CD14-positive monocyte (primary cell): ENCODE results near the gene STARD7. TPM values are rescaled to one million over a fixed set of nuclear protein-coding genes. Genes with fewer than 3 reads are reported as not detected.

Source experiments
- DNase-seq, 3 donors: peaks; one replicate each; pipeline ENCODE4 v3.0.0-alpha.2; 2011 to 2022
- H2AFZ ChIP-seq: 2 replicates; pipeline ENCODE4 v1.6.0; 2012; ENCODE audit warnings: mild to moderate bottlenecking, low read depth, low read length, inconsistent platforms; ENCODE audit not compliant: insufficient read depth, poor library complexity, severe bottlenecking
- H3K27ac ChIP-seq, 2 donors: 1 replicate in 1 of 2; 2 replicates in 1 of 2; pipeline ENCODE4 v1.5.1; 2012 to 2013; ENCODE audit warnings: low read length in 2 of 2, control low read depth in 1 of 2, inconsistent platforms in 1 of 2, low read depth in 1 of 2, mild to moderate bottlenecking in 1 of 2
- H3K27me3 ChIP-seq, 2 donors: one replicate each; pipeline versions ENCODE4 v1.6.0 to v1.6.1; 2011 to 2013; ENCODE audit warnings: low read length in 2 of 2; ENCODE audit not compliant: control insufficient read depth in 2 of 2, insufficient read depth in 2 of 2
- H3K36me3 ChIP-seq, 2 donors: replicated peaks in 1 of 2; 1 replicate in 1 of 2; 2 replicates in 1 of 2; pipeline versions ENCODE4 v1.5.1 to v1.6.1; 2012 to 2013; ENCODE audit warnings: low read length in 2 of 2, control low read depth in 1 of 2, inconsistent platforms in 1 of 2, mild to moderate bottlenecking in 1 of 2; ENCODE audit not compliant: insufficient read depth in 2 of 2, control insufficient read depth in 1 of 2
- H3K4me1 ChIP-seq, 2 donors: 1 replicate in 1 of 2; 2 replicates in 1 of 2; pipeline versions ENCODE4 v1.5.1 to v1.6.1; 2012 to 2013; ENCODE audit warnings: low read length in 2 of 2, control low read depth in 1 of 2, inconsistent platforms in 1 of 2, mild to moderate bottlenecking in 1 of 2, moderate library complexity in 1 of 2; ENCODE audit not compliant: insufficient read depth in 2 of 2, control insufficient read depth in 1 of 2
- H3K4me2 ChIP-seq: replicated peaks from 2 replicates; pipeline ENCODE3; 2012; ENCODE audit warnings: low read length, moderate library complexity, mild to moderate bottlenecking; ENCODE audit not compliant: poor library complexity, severe bottlenecking; ENCODE audit errors: extremely low read depth
- H3K4me3 ChIP-seq, 3 experiments: fragments of 200-600 bp in 1 of 3; sonication (generic) in 1 of 3; replicated peaks in 1 of 3; 1 replicate in 2 of 3; 2 replicates in 1 of 3; pipeline ENCODE4 v1.5.1; 2011 to 2013; ENCODE audit warnings: low read length in 3 of 3, mild to moderate bottlenecking in 3 of 3, control low read depth in 2 of 3, low read depth in 2 of 3, inconsistent platforms in 1 of 3, moderate library complexity in 1 of 3
- H3K79me2 ChIP-seq: 2 replicates; pipeline ENCODE4 v1.6.0; 2012; ENCODE audit warnings: mild to moderate bottlenecking, control low read depth, inconsistent platforms, low read length, moderate library complexity; ENCODE audit not compliant: insufficient read depth
- H3K9ac ChIP-seq: 2 replicates; pipeline ENCODE4 v1.6.0; 2017; ENCODE audit warnings: low read length, mild to moderate bottlenecking; ENCODE audit not compliant: insufficient read depth, poor library complexity, severe bottlenecking
- H3K9me3 ChIP-seq, 2 donors: replicated peaks in 1 of 2; 1 replicate in 1 of 2; 2 replicates in 1 of 2; pipeline versions ENCODE4 v1.5.1 to v1.6.1; 2012 to 2013; ENCODE audit warnings: low read length in 2 of 2, control low read depth in 1 of 2; ENCODE audit not compliant: control insufficient read depth in 1 of 2, insufficient read depth in 1 of 2
- H4K20me1 ChIP-seq: 2 replicates; pipeline ENCODE4 v1.6.0; 2012; ENCODE audit warnings: mild to moderate bottlenecking, low read length, control low read depth, moderate library complexity; ENCODE audit not compliant: insufficient read depth
- H3K27ac Mint-ChIP-seq, 7 donors: one replicate each; pipeline ENCODE4 v1.8.0; 2020; ENCODE audit warnings: mild to moderate bottlenecking in 7 of 7, mixed read lengths in 7 of 7, moderate library complexity in 6 of 7, inconsistent platforms in 2 of 7
- H3K27me3 Mint-ChIP-seq, 3 donors: one replicate each; pipeline ENCODE4 v1.8.0; 2021 to 2022; ENCODE audit warnings: low read depth in 3 of 3, mild to moderate bottlenecking in 3 of 3, mixed read lengths in 3 of 3, moderate library complexity in 3 of 3, inconsistent platforms in 1 of 3
- H3K36me3 Mint-ChIP-seq, 2 donors: one replicate each; pipeline ENCODE4 v1.8.0; 2020; ENCODE audit warnings: mixed read lengths in 2 of 2, inconsistent platforms in 1 of 2, mild to moderate bottlenecking in 1 of 2
- H3K4me1 Mint-ChIP-seq: one replicate; pipeline ENCODE4 v1.8.0; 2020; ENCODE audit warnings: mild to moderate bottlenecking, mixed read lengths
- H3K4me3 Mint-ChIP-seq, 2 donors: one replicate each; pipeline ENCODE4 v1.8.0; 2020; ENCODE audit warnings: mild to moderate bottlenecking in 2 of 2, mixed read lengths in 2 of 2, moderate library complexity in 1 of 2
- H3K9me3 Mint-ChIP-seq, 7 donors: one replicate each; pipeline ENCODE4 v1.8.0; 2020 to 2022; ENCODE audit warnings: mixed read lengths in 7 of 7, mild to moderate bottlenecking in 6 of 7, moderate library complexity in 6 of 7, inconsistent platforms in 2 of 7
- WGBS: methylation state at CpG from one replicate; pipeline ENCODE4 v1.1.5; 2013; ENCODE audit warnings: missing lambda C conversion rate; ENCODE audit not compliant: insufficient coverage; 5-methylcytosine and 5-hydroxymethylcytosine counted together
- intact Hi-C, 2 donors: fragments of 100-400 bp; cut with micrococcal nuclease; formaldehyde crosslinking; loops; one replicate each; pipeline versions ENCODE4 v1.15.0 to v1.15.1; 2023
- polyA plus RNA-seq, 3 donors: library from polyadenylated mRNA; depleted of rRNA in 1 of 3; unstranded in 2 of 3; stranded (reverse) in 1 of 3; fragments of 300-500 nt in 2 of 3; fragments of >200 nt in 1 of 3; fragmentation: Illumina TruSeq in 2 of 3; gene quantifications; 1 replicate in 2 of 3; 2 replicates in 1 of 3; pipeline ENCODE4 v1.2.3, GENCODE V29; 2012 to 2021
- TF ChIP-seq, protein P1 (sequence below): fragments of 200-600 bp; IDR thresholded peaks from one replicate; pipeline ENCODE4 v1.8.0; 2022; ENCODE audit warnings: antibody characterized with exemption, mild to moderate bottlenecking

Gene STARD7
- polyA plus RNA-seq, 3 donors, result 38.0 to 179 (median 172) TPM

- TF ChIP-seq, protein P1, sequence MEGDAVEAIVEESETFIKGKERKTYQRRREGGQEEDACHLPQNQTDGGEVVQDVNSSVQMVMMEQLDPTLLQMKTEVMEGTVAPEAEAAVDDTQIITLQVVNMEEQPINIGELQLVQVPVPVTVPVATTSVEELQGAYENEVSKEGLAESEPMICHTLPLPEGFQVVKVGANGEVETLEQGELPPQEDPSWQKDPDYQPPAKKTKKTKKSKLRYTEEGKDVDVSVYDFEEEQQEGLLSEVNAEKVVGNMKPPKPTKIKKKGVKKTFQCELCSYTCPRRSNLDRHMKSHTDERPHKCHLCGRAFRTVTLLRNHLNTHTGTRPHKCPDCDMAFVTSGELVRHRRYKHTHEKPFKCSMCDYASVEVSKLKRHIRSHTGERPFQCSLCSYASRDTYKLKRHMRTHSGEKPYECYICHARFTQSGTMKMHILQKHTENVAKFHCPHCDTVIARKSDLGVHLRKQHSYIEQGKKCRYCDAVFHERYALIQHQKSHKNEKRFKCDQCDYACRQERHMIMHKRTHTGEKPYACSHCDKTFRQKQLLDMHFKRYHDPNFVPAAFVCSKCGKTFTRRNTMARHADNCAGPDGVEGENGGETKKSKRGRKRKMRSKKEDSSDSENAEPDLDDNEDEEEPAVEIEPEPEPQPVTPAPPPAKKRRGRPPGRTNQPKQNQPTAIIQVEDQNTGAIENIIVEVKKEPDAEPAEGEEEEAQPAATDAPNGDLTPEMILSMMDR, result no peak
- intact Hi-C loops, result no loop called here
- Histone ChIP-seq H3K4me3 (peak overlapping the region in 1 of 3 experiments; percentile 11), H3K9ac (no peak overlapping the region), H4K20me1 (peaks cover 87% of the 10 kb centered on the region), H3K4me2 (peak overlapping the region; percentile 19), H3K27ac (peak overlapping the region in 1 of 2 donors; percentile 68), H3K4me1 (peaks cover 63 to 69% of the 10 kb centered on the region in 2 donors), H3K9me3 (no peaks in the 10 kb centered on the region), H3K79me2 (peaks cover 98% of the 10 kb centered on the region), H3K27me3 (no peaks in the 10 kb centered on the region), H2AFZ (no peak overlapping the region), H3K36me3 (no peaks in the 10 kb centered on the region)
- Mint-ChIP-seq H3K9me3 (no peaks in the 10 kb centered on the region), H3K27me3 (peaks cover 0 to 1% (median 0%) of the 10 kb centered on the region in 3 donors), H3K4me3 (peak overlapping the region in 1 of 2 donors; percentile 37), H3K4me1 (peaks cover 83% of the 10 kb centered on the region), H3K36me3 (peaks cover 11 to 31% of the 10 kb centered on the region in 2 donors), H3K27ac (peak overlapping the region in 5 of 7 donors; percentile 75 to 91 (median 83))
- 90% methylated on average over 4 of the region's 9 CpGs for WGBS
- DNase-seq, result no peak
Measured at GRCh38 chr2:96203130-96204028, 5.2 kb downstream of the STARD7 start.

- Histone ChIP-seq H3K36me3 (no peaks in the 10 kb centered on the region), H3K27me3 (no peaks in the 10 kb centered on the region), H3K4me1 (peaks cover 59 to 69% of the 10 kb centered on the region in 2 donors), H2AFZ (no peak overlapping the region), H3K79me2 (peaks cover 100% of the 10 kb centered on the region), H3K4me3 (no peak overlapping the region), H3K9ac (no peak overlapping the region), H4K20me1 (peaks cover 91% of the 10 kb centered on the region), H3K9me3 (no peaks in the 10 kb centered on the region), H3K27ac (peak overlapping the region in 1 of 2 donors; percentile 42), H3K4me2 (no peak overlapping the region)
- peak overlapping the region in 3 of 7 donors; percentile 17 to 77 (median 32) for H3K27ac Mint-ChIP-seq
- no peak overlapping the region for H3K4me3 Mint-ChIP-seq
- DNase-seq, result no peak
- H3K9me3 Mint-ChIP-seq, result no peaks in the 10 kb centered on the region
- peaks cover 0 to 1% (median 0%) of the 10 kb centered on the region in 3 donors for H3K27me3 Mint-ChIP-seq
- H3K36me3 Mint-ChIP-seq, result peaks cover 13 to 31% of the 10 kb centered on the region in 2 donors
- WGBS, result 100% methylated on average over 1 of the region's 4 CpGs
- intact Hi-C loops, result no loop called here
- TF ChIP-seq, protein P1, result no peak
- H3K4me1 Mint-ChIP-seq, result peaks cover 83% of the 10 kb centered on the region
Measured at GRCh38 chr2:96202152-96202854, 6.3 kb downstream of the STARD7 start.
